GM18511 (cell line): ENCODE results near the gene PTPRM.
"Not testable (repeated sequence)": the region's sequence is repeated elsewhere in the genome, so short reads cannot be mapped to it uniquely, and the experiment has no call there.

ENCODE experiments used
- ATAC-seq: cut with Tn5 transposase; IDR thresholded peaks from one replicate; pipeline ENCODE4 v1.9.1; 2021; ENCODE audit warnings: mild to moderate bottlenecking, moderate library complexity; ENCODE audit not compliant: unreplicated experiment

The PTPRM gene

DNA sequence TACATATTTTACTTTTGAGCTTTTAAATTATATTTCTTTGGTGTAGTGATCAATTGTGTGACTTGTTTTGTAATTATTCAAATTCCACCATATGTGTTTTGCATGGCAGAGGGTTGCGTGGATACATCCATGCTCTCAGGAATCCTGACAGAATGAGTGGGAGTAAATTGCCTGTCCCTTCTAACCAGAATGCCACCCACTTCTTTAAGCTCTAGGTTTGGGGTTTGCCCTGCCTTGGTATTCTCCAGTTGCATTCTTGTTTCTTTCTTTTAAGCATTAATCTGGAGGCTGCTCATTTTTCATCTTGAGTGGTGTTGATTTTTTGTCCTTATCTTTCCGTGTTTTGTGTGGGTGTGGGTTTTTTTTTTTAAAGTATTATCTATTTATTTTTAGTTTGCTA is 360.0 kb downstream of the PTPRM start:
- ATAC-seq: no peak

DNA sequence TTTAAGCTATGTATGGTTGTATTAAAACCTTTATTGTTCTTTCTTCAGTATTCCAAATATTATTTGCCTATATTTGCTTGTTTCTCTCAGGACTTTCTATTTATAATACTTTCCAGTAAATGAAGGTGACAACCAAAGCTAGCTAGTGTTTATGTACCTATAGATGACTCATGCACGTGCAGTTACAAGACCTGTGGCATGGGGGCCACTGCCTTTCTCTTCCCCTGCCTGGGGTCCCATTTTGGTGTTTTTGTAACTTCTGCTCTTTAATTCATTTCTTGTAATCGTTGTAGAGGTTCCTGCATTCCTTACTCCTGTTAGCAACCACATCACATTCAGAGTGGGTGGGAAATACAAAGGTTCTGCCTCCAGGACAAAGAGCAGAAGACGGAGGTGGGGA is 364.6 kb downstream of the PTPRM start:
- ATAC-seq: no peak

DNA sequence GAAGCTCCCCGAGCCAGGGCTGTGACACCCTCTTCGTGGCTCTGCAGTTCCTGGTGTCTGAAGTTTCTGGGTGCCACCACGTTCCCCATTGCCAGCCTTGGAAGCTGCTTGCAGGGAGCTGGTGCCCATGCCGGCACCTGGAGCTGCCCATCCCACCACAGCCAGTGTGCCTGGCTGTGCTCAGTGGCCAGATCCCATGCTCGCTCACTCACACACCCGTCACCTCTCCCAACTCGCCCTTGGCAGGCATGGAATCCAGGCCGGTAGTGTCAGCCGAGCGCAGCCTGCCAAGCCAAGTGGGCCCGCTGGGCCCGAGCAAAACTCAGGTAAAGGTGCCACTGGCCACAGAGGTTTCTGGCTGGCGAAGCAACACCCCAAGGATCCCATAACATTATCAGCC is 370.2 kb downstream of the PTPRM start:
- no peak for ATAC-seq

DNA sequence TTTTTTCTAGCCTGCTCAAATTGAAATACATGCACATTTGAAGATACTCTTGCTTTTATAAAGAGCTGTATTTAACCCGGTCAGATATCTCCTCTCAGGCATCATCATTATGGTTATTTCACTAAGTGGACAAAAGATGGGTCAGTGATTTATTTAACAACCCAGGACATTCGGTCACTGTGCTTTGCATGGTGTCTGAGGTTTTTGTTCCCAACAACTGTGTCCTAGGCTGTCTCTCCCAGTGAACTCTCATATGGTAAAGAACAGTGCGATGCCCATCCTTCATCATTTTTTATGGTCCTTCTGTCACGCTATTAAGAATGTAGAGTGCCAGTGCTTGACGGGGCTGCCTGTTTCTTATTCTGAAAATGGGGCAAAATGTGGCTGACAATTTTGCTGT is 372.4 kb downstream of the PTPRM start:
- no peak for ATAC-seq

DNA sequence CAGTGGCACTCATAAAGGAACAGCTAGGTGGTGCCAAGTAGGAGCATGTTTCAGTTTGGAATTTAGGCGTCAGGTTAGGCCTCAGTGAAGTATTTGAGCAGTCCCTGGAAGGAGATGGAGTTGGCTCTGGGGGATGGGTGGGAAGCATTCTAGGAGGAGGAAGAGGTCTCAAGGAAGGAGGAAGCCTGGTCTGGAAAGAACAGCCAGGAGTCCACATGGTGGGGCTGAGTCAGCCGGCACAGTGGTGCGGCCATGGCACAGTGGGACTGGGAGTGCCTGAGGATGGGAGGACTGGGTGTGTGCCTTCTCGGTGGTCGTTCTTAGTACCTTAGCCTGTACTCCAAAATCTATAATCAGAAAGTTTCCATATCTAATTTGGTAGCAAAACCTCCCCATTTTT is 373.3 kb downstream of the PTPRM start:
- no peak for ATAC-seq

DNA sequence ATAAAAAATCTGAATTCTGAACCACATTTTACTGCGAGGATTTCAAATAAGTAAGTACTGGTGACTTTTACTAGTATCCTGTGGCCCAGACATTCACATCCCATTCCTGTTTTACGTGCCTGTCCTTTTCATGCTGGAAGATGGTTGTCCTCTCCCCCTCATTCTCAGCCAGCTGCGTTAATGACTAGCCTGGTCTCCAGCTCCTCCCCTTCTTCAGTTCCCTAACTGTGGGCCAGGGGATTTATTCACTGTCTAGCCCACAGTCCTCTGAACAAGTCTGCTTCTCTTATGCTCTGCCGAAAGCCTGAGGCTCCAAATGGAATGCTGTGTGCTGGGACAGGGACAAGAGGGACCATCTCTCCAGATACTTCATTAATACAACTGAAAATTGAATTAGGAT is 373.9 kb downstream of the PTPRM start:
- no peak for ATAC-seq

DNA sequence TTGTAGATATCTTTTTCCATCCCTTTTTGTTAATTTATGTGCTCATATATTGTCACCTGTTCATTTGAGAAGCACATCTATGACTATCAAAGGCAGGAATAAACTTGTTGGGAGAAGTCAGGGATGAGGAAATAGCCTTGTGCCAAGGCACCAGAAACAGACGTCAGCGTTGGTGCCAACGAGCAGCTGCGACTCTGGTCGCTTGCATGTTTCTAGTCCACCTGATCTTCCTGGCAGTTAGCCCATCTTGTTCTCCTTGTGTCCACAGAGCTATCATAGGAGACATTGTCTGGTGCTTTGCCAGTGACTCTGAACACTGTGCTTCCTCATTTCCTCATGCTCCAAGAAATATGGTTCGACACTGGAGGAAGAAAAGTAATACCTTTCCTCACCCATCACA is 374.4 kb downstream of the PTPRM start:
- no peak for ATAC-seq

DNA sequence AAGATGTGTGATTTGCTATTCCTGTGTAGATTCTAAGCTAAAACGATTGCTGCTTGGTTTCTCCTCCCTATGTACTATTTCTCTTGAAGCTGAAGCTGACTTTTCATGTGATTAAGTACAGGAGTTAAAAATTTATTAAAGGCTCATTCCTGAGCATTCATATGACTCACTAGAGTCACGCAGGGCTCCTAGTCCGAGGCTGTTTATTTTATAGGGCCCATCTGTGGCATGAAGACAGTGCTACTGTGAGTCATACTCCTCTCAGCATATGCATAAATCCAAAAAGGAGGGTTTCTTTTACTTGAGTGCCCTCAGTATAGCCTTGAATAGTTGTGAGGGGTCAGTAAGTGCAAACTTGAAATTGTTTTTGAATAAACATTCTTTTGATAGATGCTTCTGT is 378.8 kb downstream of the PTPRM start:
- ATAC-seq: no peak

DNA sequence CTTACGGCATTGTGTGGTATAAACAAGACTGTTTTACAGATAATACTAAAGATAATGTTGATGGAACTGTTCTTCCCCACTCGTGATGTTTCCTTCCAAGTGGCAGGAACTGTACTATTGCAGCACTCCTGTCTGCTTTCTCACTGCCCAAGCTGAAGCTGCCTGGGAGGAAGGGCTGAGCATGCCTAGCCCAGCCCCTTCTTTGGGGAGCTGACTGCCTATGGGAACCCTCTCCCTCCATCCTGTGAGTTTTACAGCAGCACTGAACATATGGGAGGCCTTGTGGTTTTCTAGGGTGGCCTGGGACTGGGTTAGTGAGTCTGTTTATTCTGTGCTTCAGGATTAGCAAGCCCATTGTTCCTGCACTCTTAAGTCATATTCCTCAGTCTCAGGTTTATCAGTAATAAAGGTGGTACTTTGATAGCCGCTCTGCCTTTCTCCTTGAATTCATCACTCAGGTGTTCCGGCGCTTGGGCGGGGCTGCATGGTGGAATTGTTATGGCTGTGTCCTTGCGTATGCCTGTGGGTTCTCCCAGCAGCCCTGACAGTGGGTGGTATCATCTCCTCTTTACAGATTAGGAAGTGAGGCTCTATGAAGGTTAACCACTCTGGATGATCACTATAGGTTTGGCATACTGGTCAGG is 379.7 kb downstream of the PTPRM start:
- no peak for ATAC-seq

DNA sequence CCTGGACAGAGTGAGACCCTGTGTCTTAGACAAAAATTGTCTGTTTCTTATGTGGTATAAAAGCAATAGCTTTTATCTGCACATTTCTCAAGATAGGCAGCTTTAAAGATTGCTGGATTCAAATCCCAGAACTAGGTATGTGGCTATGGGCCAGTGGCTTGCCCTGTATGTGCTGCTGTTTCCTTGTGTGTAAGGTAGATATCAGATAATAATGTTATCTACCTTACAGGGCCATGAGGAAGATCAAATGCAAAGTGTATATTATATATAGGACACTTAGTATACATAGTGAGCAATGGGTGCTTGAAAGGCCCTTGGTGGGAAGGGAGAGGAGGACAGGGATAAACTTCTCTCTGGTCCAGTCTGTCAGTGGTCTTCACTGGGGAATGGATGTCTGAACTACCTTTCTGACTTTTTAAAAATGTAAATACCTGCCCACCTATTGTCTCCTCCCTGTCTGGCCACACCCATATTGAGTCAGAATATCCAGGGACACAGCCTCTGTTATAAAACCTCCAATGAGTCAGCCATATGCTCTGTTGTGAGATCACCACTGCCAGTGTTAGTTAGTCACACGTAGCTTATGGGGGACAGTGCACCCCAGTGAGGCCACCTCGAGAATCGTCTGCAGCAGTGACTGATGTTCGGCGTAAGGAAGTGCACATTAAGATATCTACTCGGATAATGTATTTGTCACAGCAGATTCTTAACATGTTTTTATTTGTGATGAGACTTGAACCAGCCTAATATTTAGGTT is 383.4 kb downstream of the PTPRM start:
- no peak for ATAC-seq

DNA sequence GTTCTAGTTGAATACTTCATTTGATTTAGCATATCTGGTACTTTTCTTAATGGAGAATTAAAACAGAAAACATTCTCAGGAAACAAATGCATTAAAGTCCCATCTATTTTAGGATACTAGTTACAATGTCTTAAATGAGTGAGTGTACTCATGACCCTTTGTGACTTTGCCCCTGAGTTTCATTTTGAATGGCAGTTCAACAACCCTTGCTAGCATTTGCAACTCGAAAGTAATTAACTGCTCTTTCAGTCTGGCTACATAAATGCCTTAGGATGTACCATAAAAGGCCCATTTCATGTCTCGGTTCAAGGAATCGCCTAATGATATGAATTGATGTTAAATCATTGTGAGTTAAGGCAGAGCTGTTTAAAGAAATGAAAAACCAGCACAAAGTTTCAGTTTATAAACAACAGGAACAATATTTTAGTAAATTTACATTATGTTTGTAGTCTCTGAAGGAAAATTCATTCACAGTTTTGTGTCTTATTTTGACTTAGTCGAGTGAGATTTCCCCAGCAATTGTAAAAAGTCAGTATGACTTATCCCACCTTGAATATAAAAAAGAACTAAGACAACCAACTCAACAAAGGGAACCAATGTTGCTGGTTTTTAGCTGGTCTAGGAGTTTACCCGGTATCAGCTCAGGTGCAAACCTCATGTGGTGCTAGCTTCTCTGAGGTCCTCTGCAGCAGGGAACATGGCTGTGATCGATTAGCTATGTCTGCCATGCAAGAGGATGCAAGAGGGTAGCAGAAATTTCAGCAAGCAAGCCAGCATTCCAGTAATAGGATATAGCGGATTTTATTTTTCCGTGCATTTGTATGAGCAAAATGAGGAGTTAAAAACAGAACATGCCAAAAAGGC is 386.2 kb downstream of the PTPRM start:
- no peak for ATAC-seq

DNA sequence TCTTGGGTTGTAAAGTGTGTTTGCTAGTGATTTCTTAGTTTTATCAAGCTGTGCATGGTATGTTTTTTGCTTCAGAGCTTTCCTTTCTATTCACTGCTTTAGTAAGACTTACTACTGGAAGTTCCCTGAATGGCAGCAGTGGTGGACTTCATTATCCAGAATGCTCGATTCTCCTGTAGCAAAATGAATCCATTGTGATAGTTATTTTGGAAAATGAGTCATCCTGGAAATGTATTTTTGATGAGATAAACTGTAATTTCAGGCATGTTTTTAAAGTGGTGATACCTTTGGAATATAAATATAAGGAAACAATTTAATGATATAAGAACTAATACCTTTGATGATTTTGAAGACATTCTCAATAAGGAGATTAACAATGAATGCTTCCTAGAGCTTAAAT is 387.1 kb downstream of the PTPRM start:
- ATAC-seq: no peak

DNA sequence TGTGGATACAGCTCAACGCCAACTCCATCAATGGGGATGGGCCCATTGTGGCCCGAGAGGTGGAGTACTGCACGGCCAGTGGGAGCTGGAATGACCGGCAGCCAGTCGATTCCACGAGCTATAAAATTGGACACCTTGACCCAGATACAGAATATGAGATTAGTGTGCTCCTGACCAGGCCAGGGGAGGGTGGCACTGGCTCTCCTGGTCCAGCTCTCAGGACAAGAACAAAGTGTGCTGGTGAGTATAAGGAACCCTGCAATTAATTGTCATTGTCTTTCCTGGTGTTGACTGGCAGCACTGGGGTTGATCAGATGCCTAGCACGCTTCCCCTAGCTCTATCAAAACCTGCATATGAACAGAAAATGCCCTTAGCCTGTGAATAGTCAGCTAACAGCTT is 388.1 kb downstream of the PTPRM start:
- no peak for ATAC-seq

DNA sequence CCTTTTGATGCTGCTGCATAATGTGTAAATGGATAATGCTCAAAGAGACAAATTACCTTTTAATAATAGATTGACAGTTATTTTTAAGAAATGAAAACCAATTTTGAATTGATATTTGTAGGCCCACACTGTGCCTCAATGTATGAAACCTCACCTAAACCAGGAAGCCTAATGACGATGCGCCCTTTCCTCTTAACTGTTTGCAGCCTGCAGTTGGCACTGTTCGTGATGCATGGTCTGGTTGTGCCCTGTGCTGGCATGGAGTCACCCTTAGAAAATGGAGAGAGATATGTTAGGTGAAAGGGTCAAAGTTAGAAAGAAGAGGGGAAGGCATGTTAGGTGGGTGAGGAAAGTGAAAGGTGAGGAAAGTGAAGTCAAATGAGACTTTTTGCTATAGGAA is 390.2 kb downstream of the PTPRM start:
- ATAC-seq: no peak

DNA sequence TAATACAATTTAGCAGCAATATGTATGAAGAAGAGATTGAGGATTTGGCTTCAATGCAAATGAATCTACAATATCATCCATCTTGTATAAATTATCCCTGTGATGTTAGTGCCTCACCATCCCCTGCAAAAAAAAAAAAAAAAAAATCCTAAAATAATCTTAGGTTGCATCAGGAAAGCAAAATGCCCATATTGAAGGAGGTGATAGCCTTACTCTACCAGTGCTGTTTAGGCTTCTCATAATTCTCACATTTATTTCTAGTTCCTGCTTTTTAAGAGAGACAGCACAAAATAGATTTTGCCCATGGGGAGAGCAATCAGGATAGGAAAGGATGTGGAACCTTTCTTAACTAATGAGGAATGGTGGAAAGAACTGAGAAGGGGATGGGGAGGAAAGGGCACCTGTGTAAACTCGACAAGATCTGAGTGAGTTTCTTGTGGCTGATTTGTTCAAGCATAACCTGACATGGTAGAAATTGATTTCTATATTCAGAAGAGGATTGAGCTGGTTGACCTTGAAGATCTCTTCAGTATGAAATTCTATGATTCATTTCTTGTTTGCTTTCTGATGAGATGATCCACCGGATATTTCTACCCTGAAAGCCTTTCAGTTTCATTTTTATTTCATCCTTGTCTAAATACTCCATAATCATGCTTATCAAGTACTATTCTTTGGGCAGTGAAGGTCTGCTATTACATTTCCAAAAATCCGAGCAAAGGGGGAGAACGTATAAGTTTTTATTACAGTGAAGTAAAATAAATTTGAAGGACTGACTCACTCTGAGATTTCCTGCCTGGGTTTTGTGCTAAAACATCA is 391.2 kb downstream of the PTPRM start:
- no peak for ATAC-seq

DNA sequence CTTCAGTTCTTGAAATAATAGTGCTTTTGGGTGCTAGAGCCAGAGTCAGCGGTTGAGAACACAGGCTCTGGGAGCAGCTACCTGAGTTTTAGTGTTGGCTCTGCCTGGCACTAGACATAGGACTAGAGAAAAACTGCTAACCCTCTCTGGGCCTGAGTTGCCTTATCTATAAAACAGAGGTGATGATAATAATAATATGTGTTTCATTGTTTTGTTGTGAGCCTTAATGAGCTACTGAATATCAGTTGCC is 391.7 kb downstream of the PTPRM start:
- ATAC-seq: no peak

DNA sequence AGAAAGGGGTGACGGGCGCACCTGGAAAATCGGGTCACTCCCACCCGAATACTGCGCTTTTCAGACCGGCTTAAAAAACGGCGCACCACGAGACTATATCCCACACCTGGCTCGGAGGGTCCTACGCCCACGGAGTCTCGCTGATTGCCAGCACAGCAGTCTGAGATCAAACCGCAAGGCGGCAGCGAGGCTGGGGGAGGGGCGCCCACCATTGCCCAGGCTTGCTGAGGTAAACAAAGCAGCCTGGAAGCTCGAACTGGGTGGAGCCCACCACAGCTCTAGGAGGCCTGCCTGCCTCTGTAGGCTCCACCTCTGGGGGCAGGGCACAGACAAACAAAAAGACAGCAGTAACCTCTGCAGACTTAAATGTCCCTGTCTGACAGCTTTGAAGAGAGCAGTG is 399.6 kb downstream of the PTPRM start:
- not testable (repeated sequence) for ATAC-seq

DNA sequence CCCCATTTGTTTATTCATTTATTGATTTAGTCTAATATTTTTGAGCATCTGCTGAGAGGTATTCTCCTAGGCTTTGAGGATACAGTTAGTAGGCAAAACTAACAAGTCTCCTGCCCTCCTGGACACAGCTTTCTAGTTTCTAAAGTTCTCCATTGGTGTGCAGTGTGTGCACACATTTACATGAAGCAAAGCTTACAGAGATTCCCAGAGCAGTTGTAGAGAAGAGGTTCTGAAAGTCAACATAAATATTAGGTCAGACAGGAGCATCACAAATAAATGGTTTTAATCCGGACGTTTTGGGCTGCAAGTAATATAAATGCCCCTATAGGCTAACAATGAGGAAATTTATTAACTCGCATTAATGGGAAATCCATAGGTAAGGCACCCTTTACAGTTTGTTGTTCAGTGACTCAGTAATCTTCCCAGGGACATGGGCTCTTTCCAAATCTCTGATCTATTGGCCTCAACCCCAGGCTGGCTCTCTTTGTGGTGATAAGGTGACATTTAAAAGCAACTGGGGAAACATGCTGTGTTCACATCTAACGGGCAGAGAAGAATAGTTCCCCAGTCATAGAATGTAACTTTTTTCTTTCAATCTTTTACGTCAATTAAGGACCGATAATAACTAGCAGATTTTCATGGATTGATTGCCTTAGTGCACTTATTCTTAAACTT is 407.2 kb downstream of the PTPRM start:
- no peak for ATAC-seq

DNA sequence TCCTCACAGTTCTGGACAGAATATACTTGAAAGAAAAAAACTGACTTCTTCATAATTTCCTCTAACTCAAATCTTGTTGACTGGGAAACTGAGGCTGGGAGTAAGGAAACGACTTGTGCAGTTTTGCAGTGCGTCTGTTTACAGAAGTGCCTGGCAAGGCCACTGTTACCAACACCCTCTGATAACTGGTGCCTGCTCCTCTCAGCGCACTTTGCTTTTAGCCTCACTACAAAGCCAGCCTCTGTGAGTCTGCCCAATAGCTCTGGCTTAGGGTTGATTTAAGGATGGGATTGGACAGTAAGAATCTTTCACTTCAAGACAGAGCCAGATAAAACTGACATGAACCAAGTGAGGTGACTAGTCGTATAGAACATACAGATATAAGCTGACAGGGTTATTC is 410.8 kb downstream of the PTPRM start:
- ATAC-seq: no peak

DNA sequence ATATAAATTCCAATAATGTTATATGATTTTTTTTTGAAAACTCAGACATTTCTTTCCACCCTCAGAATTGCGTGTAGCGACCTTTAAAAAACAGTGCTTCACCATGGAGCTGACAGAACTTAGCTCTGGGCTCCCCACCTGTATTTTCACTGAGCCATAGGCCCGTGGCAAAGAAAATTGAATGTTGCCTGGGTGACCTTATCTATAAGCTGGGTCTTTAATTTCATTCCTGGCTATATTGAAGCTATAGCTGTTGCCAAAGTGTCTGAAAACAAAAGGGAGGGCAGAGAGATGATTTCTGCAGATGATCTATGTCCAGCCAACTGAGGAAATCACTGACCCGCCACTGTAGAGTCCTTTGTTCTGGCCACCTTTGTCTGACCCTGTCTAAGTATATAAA is 411.7 kb downstream of the PTPRM start:
- ATAC-seq: no peak

DNA sequence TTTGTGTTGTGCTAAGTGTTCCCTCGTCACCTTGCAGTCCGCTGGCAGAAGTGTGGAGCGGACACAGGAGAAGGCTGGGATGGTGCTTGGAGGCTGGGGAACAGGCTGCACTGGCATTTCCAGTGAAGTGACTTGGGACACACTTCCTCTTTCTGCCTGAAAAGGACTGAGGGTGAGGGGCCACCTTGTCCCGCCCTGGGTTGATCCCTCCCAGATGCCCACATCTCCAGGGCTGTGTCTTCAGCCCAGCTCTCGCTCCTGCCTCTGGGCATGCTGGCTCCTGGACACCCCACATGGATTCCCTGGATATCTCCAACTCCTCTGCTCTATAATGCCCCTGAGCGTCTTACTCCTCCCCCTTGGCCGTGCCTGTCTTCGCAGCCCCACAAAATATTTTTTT is 412.6 kb downstream of the PTPRM start:
- ATAC-seq: no peak
